Hippocampal formation (tissue), 2 donors: ENCODE measurements around the gene GPALPP1.
A peak's percentile ranks its signal among the peaks of the same experiment; 100 is the strongest.
"Not testable (repeated sequence)": the region's sequence is repeated elsewhere in the genome, so short reads cannot be mapped to it uniquely, and the experiment has no call there.

Experiments
- DNase-seq, 2 donors: peaks; one replicate each; lab custom pipeline; 2025; lab: John Stamatoyannopoulos, UW

The GPALPP1 gene, protein sequence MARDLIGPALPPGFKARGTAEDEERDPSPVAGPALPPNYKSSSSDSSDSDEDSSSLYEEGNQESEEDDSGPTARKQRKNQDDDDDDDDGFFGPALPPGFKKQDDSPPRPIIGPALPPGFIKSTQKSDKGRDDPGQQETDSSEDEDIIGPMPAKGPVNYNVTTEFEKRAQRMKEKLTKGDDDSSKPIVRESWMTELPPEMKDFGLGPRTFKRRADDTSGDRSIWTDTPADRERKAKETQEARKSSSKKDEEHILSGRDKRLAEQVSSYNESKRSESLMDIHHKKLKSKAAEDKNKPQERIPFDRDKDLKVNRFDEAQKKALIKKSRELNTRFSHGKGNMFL

DNA sequence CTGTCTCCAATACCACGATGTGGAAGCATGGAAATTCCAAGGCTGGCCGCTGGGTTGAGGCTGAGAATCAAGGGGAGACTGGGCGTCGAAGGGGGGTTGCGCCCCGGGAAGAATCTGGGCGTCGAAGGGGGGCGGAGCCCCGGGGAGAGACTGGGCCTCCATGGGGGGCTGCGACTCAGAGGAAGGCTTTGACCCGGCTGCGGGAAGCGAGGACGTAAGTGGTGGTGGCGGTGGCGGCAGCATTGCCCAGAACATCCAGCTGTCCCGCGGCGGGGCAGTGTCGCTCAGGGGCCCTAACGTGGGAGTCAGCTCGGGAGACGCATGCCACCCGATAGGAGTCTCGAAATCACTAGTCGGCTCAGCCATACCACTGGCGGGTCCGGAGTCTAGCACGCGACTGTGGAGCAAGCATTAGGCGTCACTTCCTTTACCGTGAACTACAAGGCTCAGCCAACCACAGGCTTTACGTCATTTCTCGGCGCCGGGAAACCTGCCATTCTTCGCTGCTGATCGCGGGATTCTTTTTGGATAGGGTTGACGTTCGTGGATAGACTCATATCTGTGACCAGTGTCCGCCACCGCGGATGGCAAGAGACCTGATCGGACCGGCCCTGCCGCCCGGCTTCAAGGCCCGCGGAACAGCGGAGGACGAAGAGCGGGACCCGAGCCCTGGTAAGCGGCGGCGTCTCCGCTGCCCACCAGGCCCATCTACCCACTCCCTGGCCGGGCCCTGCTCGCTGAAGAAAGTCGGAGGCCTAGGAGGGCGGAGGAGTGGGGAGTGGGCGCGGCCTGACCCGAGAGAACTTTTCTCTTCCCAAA, at the start of gene GPALPP1, which contains the start of gene NUFIP1:
Gene GPALPP1 (plus strand): TSS at position 468 of the 819 bp plus-strand sequence. CDS start 117 bp downstream, at position 585.
Gene NUFIP1 (minus strand): TSS at position 401 of the 819 bp plus-strand sequence. CDS start 35 bp downstream, at position 366.
- DNase-seq = peak; percentile 86 to 91

DNA sequence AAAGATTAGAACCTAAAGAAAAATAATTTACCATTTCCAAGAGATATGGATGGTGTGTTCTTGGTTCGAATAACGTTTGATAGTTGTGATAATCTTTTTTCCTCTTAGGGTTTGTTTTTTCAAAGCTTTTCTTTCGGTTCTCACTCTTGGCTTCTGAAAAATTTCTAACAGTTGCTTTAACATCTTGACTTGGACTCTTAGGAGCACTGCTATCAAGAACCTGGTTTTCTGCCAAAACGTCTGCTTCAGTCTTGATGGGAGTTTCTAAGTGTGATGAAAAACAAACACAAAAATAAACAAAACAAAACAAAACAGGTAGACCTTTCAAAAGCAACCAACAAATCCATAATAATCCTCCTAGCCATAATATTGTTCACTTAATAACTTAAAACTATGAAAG, 45.9 kb upstream of the GPALPP1 start:
- DNase-seq = not testable (repeated sequence)

DNA sequence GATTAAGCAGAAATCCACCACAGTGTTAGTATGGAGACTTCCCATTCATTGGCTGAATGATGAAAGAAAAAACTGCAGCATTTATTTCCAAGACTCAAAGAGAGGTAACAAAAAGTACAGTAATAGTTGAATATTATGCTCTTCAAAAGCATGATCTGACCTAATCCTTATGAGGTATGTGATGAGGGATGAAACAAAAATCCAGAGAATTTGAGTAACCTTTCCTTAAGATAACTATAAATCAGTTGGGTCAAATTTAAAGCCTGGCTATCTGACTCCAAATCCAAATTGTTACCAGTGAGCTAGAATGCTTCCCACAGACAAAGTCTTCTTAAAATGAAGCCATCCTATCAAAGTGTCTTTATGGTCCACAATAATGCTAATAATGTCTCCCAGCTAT, 38.2 kb upstream of the GPALPP1 start:
- DNase-seq = no peak

DNA sequence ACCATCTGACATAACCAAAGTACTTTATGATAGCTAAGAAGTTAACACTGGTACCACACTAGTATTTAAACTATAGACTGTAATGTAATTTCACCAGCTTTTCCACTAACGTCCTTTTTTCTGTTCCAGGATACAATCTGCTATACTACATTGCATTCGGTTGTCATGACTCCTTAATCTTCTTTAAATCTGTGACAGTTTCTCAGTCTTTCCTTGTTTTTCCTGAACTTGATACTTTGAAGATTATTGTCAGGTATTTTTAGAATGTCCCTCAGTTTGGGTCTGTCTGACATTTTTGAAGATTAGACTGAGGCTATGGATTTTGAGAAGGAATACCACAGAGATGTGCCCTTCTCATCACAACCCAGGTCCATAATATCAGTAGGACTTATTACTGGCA, 36.7 kb upstream of the GPALPP1 start:
- DNase-seq = no peak

DNA sequence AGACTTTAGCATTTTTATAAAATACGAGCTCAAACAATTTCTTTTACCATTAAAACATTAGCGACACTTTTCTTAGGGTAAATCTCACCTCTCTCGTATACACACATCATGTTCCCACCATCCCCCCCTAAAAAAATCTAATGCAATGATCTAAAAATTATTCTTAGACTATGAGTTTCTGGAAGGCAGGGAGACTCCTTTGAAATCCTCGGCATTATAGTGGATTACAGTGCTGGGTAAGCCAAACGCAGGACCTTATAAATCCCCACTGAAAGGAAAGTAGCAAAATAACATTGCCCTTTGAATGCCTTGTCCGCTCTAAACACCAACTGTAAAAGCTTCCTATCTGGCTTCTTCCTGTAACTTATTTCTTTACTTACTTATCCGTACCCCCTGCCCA, 35.1 kb upstream of the GPALPP1 start:
- DNase-seq = no peak

DNA sequence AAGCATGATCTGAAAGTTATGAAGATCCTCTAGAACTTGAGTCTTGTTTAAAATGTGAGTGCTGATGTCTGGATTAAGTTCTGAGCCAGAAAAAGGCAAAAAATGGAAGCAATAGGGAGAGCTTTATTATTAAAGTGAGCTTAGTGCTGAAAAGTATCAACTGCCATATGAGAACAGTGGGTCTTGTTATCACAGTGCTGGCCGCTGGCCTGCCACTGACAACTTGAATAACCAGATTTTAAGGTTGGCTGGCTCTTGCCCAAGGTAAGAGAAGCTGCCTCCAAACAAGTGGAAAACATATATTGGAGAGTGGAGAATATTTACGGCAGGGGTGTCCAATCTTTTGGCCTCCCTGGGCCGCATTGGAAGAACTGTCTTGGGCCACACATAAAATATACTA, 33.9 kb upstream of the GPALPP1 start:
- no peak for DNase-seq

DNA sequence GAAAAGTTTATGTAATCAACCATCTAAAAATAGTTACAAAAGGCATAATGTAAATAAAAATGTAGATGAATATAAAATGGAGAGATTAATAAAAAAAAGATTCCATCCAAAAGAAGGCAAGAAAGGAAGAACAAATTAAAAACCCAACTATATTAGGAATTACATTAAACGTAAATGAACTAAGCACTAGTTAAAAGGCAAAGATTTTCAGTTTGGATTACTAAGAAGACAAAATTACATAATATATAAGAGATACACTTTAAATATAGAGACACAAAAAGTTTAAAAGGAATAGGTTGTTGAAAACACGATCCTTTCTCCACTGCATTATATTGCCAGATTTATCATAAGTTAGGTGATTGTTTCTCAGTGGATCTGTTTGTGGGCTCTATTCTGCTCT, 27.3 kb upstream of the GPALPP1 start:
- no peak for DNase-seq

DNA sequence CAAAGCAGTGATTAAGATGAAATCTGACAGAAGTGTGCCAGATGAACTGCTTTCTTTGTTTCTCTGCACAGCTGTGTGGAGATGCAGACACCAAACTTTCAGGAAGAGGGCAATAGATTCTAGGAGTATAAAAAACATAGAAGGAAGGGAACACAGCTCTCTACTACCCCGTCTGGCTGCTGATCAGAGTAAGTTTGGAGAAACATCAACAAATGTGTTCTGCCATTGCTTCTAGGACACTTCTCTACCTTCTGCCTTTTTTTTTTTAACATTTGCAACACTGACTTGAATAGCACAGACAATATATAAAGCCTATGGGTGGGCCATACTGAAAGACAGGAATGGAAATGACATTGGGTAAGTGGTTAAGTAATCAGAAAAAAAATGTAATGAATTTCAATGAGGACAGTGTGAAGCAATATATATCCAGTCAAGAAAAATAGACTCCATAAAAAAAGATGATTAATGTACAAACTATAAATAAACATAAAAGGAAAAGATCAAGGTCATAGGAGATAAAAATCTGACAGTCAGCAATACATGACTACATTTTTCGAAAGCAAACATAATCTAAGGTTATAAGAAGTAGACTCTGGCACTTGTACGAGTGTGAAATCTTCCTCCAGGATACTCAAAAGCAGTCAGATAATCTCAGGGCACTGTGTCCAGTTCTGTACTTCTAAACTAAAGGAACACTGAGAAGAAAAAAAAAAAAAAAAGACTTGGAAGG, 21.5 kb upstream of the GPALPP1 start:
- DNase-seq = no peak

DNA sequence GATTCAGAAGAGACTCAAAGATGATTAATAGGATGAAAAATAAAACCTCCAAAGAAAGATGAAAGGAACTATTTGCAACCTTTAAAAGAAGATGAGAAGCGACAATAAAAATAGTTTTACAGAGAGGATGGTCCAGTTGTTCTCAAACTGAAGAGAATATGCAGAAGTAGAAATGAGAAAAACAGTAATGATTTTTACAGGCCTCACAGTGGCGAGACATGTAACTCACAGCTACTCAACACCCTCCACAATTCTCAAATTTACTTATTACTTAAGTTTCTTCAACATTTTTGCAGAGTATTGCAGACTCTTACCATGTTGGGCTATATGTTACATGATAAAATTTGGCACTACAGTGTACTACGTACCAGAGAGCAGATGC, 20.9 kb upstream of the GPALPP1 start:
- no peak for DNase-seq

DNA sequence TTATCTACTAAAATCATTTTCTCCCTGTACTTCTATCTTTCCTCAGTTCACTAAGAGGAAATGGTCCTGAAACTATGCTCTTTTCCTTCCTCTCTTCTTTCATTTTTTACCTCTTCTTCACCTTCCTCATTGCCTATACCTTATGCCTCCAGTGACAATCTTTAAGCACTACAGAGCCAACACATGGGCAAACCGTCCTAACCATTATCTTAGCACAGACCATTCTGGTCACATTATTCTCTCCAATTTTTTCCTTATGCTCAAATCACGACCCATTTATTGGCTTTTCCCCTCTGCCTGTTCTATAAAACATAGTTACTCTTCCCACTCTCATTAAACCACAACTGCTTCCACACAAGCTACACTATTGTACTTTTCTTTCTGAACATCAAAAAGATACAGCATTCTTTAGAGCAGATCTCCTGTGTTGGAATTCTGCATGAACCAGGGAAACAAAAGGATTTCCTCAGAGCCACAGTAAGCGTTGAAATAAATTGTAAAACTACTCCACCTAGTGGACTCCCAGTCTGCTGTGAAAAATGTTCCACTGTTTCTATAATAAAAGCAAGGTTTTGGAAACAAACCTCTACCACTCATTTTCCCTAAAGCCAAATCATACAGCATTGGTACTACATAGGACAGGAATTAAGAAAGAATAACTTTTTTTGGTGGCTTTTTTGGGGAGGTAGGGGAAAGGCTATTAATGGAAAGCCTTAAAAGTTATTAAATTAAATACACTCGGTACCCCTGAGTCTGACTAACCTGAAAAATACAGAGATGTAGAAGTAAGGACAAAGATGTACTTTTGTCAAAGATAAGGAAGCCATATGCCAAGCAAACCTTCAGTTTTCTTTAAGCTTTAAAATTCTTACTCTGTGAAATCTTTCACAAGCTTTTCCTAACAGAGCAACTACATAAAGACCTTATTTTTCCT, 19.5 kb upstream of the GPALPP1 start:
- peak in 1 of 2 donors; percentile 88 for DNase-seq

DNA sequence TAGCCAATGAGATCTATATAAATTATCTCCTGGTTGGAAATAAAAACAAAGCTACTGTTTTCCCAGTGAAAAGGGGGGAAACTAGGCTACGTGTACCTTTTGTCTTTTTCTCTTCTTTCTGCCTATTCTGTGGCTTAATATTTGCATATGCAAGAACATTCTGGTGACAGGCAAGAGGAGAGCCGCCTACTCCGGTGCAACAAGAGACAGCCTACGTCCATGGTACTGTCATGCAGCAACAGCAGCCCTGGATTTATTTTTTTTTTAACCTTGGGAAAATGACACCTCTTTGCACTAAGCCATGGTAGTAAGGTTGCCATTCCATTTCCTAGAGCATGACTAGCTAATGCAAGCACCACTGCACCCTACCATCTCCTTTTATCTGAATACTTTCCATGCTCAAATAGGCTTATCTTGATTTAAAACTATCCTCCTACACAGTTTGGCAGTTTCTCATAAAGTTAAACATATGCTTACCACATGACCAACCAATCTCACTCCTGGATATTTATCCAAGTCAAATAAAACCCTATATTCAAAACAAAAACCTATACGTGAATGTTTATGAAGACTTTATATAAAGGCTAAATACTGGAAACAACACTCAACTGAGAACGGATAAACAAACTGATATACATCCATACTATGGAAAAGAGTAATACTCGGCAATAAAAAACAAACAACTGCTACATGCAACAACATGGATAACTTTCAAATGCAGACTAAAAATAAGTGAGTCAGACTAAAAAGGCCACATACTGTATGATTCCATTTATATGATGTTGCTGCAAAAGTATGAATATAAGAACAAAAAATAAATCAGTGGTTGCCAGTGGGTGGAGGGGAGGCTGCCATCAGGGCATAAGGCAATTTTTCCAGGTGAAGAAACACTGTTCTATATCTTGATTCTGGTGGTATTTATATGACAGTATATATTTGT, 17.4 kb upstream of the GPALPP1 start:
- peak in 1 of 2 donors; percentile 3 for DNase-seq

DNA sequence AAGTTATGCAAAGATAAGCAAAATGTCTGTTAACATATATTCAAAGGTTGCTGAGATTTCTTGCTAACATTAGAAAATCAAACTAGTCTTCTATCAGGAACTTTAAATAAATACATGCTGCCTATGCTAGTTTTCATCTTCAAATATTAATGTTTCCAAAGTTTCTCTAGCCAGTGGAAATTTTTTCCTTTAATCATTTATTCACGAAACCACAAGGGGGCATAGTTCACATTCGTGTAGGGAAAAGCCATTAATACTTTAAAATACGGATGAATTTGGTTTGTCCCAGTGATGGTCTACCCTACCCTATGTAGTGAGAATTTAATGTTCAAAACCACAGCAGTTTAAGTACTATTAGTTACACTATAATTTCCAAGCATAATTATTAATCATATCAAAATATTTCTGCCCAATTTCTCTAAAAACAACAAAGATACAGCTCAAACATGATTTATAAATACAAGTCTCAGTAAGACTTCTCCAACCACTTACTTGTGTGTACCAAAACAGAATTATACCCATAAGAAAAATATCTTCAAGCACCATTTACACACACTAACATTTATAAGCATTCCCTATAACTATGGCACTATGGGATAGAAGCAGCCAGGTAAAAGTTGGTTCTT, 16.3 kb upstream of the GPALPP1 start:
- peak in 1 of 2 donors; percentile 22 for DNase-seq

DNA sequence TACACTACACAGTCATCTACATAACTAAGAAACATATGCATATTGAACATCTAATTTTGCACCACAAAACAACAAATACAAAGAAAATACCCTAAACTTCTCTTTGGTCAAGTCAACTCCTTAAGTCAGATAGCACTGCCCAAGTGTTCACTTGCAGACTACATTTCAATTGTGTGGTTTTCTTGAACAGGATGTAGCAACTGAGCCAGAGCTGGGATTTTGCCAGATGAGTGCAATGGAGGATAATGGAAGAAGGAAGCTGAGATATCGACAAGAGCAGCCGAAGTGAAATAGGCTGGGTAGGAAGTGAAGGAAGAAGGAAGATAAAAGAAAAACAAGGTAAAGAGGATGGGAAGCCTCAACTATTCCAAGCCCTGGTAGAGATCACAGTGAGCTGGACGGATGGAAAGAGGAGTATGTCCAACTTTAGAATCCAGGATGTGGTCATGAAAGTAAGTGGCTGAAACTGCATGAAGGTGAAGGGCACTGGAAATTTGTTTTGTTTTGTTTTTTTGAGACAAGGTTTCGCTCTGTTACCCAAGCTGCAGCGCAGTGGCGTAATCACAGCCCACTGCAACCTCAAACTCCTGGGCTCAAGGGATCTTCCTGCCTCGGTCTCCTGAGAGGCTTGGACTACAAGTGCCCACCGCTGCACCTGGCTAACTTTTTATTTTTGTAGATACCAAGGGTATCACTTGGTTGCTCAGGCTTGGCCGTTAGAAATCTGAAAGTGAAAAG, 15.1 kb upstream of the GPALPP1 start:
- no peak for DNase-seq

DNA sequence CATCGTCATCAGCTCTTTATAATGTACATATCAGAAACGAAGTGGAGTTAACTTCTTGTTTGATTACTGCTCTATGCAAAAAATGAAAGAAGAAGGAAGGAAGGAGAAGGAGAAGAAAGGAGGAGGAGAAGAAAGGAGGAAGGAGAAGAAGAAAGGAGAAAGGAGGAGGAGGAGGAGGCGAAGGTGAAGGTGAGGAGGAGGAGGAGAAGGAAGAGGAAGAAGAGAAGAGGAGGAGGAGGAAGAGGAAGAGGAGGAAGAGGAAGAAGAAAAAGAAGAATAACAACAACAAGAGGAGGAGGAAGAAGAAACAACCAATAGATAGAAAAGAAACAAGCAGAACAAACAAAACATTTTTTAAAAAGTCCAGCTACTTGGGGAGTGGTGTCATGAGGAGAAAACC, 13.1 kb upstream of the GPALPP1 start:
- DNase-seq = no peak

DNA sequence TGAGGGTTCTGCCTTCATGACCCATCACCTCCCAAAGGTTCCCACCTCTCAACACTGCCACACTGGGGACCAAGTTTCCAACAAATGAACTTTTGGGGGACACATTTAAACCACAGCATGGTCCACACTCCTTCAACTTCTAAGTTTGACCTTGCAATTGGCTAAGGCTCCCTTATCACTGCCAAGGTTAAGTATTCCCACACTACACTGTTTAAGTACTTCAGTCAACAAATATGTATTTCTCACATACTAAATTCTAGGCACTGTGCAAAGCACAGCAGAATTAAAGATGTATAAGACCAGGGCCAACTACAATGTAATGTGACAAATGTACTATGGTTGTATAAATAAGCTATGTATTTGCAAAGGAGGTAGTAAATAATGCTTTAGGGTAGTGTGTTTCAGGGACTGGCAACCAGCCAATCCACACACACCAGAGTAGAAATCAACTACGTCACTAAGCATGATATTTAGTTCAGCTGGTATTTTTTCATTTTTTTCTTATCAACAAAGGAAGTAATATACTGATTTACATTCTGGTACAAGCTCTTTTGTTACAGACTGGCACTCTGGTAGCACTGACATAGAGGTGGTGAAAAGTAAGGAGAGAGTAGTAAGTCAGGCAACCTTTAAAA, 12.3 kb upstream of the GPALPP1 start:
- no peak for DNase-seq

DNA sequence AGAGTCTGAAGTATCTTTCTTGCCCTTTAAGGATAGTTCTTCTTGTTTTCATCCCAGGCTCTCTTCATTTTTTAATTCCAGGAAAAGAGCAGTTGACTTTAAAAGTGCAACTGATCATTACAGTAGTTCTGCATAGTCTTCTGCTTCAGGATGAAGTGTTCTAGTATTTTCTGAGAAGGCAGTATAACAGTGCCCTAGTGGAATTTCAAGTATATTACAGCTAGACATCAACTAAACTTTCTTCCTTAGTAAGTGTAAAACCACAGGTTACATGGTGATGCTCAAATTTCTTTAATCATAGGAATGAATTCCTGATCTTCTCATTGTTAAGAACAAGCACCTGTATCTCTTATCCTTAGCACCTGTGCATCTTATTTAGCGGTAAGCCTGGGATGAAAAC, 11.0 kb upstream of the GPALPP1 start:
- DNase-seq = no peak

DNA sequence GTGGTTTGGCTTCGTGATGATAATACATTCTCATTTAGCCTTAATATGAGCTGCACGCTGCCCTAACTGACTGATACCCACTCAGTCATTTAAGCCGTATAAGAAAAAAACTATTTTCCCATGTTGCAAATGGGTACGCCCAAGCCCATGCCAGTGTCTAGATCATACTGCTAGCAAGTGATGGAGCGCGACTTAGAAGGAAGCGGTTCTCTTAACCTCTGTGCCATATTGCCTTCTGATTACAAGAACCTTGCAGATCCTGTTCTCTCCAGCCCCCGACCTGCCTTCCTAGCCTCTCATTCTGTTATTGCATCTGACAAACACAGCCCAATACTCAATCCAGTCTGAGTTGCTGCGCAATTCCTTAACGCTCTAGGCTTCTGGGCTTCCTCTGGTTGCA, 603 bp downstream of the GPALPP1 start:
- DNase-seq = no peak

DNA sequence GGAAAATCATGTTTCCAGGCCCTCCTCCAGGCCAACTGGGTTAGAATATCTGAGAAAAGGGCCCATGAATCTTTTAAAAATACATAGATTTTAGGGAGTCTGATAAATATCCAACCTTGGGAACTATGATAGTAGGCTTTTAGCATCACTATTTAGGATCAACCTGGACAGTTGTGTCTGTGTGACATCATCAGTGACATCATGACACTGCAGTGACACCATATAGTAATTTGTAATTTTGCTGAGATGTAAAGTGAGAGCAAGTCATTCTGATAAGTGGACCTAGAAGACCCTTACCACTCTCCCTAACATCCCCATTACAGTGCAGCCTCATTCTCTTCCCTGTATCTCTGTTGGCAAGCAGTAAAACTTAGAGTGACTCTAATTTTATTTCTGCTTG, 14.1 kb downstream of the GPALPP1 start:
- DNase-seq = no peak

DNA sequence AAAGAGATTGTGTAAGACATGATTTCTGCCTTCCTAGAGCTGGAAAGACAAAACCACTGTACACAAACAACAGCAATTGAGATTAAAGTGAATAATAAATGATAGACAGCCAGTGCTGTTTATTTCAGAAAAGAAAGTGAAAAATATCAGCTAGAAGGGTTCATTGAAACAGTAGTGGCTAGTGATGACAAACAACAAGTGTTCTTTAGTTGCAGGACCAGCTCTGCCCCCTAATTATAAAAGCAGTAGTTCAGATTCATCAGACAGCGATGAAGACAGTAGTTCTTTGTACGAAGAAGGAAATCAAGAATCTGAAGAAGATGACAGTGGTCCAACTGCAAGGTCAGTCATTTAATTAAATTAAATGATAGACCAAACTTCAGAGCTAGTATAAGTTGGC, 14.8 kb downstream of the GPALPP1 start:
- DNase-seq = no peak
